Measurements from ENCODE around the gene CTRL. TPM values are rescaled to one million over a fixed set of nuclear protein-coding genes. Genes with fewer than 3 reads are reported as not detected.
"Not testable (repeated sequence)": the region's sequence is repeated elsewhere in the genome, so short reads cannot be mapped to it uniquely, and the experiment has no call there.

Gene CTRL
- polyA plus RNA-seq, 12 donors: 1.2 to 5.8 (median 4.3) TPM; not detected in 2

DNA sequence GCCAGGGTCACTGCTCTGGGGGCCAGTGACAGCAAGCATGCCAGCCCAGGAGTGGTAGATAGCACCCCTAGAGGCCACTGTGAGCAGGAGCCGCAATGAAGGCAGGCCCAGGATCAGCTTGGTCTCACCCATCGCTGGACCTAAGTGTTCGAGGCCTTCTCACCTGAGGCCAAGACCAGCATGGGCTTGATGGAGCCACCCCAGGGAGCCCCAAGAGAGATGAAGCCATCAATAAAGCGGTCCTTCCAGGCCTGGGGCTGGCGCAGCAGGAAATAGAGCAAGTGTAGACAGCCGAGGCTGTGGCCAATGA, 10.5 kb upstream of the CTRL start:
- DNase-seq: no peak

DNA sequence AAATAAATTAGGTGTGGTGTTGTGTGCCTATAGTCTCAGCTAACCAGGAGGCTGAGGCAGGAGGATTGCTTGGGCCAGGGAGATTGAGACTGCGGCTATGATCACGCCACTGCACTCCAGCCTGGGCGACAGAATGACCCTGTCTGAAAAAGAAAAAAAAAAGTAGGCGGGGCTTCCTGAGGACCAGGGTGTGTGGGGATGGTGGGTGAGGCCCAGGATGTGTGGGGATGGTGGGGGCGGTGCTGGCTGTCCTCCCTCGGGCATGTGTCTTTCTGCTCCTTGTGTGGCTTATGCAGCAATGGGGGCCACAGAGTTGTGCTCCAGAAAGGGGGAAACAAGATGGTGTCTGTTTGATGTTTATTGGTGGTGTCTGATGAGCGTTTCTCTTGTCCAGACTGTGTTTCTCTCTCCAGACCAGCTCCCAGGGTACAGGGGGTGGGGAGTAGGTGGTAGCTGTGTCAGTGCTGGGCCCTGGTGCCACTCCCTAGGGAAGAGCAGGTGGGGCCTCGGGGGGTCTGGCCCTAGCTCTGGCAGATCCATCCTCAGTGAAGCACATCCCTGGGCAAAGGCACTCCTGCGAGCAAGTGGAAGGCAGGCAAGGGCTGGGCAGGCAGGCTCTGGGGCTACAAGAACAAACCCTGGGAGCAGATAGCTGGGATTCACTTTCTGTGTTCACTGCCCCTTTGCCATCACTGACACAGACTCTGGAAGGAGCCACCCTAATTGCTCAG, 10.0 kb upstream of the CTRL start:
- no peak for DNase-seq

DNA sequence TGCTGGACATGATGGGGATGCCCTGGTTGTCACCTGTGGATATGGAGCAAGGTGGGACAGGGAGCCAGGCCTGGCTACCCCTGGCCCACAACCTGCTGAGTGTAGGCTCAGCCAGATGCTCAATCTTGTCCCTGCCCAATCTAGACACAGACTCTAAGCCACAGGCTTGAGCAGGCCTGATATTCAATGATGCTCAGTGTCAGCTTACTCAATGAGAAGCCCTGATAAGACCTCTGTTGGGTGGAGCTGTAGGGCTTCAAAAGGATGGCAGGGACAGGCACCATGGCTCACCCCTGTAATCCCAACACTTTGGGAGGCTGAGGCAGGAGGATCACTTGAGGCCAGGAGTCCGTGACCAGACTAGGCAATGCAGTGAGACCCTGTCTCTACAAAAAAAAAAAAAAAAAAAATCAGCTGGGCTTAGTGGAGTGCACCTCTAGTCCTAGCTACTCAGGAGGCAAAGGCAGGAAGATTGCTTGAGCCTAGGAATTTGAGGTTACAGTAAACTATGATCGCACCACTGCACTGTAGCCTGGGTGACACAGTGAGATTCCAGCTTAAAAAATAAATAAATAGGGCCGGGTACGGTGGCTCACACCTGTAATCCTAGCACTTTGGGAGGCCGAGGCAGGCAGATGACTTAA, 8.9 kb upstream of the CTRL start:
- DNase-seq: no peak

DNA sequence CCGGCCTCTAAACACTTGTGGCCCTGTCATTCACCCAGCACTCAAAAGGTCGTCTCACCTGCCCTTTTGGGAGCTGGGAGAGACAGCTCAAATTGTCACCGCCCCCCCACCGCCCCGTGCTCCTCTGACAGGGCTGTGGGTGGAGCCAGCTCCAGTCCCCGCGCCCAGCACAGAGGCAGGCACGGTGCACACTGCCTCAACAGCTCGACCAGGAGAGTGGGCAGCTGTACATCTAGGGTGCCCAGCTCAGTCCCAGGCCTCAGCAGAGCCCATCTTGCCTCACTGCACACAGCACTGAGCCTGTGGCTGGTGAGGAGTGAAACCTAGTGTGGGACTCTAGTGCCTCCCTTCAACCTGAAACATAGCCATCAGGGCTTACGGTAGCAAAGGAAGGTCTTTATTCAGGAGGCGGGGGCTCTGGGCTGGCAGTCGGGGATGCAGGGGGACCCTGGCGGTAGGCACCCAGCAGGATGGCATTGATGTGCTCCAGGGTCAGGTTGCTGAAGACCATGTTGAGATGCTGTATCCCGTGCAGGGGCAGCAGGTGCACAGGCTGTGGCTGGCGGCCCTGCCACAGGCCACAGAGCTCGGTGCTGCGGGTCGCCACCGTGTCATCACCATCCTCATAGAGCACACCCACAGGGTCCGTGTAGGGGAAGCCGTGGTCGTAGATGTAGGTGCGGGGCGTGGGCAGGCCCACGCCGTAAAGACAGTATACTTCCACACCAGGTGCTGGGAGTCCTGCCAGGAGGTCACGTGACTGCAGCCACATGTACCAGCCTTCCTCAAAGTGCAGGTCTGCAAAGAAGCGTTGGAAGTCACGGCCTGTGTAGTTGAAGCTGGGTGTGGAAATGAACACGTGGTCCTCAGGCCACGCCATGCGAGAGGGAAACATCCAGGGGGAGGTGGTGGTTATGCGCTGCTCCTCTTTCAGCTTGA, 8.1 kb upstream of the CTRL start:
- no peak for DNase-seq

DNA sequence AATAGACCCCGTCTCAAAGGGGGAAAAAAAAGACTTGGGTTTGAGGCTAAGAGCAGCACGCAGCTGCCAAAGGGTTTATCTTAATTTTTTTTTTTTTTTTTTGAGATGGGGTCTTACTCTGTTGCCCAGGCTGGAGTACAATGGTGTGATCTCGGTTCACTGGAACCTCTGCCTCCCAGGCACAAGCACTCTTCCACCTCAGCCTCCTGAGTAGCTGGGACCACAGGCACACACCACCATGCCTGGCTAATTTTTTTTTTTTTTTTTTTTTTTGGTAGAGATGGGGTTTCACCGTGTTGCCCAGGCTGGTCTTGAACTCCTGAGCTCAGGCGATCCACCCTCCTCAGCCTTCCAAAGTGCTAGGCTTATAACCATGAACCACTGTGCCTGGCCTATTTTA, 6.1 kb upstream of the CTRL start:
- not testable (repeated sequence) for DNase-seq

DNA sequence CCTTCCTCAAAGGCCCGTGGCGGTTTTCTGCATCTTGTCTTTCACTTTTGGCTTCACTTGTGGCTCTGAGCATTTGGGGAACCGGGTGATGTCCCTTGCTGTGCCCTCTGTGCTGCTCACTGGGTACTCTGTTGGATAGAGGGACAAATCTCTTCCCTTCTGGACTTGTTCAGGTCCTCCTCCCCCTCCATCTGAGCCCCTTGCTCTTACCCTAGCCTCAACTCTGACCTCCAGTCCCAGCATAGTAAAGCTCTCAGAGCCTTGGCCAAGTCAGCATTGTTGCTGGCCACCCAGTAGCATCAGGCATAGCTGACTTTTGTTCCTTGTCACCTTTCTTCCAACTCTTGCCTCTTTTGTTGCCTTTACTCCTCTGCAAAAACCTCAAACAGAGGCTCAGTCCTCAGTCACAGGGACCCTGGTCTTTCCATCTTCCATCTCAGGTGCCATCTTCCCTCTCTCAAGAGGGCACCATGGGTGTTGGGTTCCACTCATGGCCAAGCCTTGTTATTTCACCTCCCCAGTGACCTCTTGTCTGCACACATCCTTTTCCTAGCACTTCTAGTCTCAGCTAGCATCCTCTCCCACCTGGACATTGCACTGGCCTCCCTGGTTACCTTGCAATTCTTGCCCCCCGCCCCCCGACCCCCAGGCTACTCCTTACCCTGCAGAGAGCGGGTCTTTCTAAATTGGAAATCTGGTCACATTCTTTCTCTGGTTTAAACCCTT, 5.4 kb upstream of the CTRL start:
- peak; percentile 63 for DNase-seq

DNA sequence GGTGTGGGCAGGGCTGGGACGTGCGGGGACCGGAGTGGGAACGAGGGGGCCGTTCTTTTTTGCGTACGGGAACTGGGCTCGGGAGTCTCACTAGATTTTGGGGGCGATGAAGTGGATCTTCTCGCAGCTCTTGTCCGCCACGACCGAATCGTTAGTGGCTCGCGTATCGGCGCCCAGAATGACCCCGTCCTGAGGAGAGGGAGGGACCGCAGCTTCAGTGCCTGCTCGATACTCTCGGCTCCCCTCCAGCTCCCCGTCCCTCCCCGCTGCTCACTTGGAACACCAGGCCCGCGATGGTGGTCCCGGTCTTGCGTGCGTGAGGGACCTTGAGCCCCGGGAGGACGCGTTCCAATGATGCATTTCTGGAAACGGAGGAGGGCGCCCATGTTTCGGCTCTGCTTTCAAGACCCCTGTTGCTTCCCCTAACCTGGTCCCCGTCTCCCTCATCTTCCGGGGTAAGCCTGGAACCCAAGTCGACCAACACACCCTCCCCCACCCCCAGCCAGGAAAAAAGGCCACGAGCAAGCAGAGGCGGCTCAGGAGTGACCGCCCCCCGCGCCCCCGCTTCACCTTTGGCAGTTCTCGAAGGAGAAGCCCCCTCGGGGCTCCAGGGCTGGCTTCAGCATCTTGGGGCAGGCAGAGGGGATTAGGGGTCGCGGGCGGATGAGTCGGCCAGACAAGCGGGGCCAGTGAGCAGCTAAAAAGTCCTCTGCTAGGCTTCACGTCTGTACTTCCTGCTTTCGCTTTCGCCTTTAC, 4.6 kb upstream of the CTRL start, which contains the start of gene PSMB10:
TSS of gene PSMB10 (minus strand) at position 727 of the 756 bp plus-strand sequence. CDS start at position 626, 101 bp downstream.
- DNase-seq: peak; percentile 62

DNA sequence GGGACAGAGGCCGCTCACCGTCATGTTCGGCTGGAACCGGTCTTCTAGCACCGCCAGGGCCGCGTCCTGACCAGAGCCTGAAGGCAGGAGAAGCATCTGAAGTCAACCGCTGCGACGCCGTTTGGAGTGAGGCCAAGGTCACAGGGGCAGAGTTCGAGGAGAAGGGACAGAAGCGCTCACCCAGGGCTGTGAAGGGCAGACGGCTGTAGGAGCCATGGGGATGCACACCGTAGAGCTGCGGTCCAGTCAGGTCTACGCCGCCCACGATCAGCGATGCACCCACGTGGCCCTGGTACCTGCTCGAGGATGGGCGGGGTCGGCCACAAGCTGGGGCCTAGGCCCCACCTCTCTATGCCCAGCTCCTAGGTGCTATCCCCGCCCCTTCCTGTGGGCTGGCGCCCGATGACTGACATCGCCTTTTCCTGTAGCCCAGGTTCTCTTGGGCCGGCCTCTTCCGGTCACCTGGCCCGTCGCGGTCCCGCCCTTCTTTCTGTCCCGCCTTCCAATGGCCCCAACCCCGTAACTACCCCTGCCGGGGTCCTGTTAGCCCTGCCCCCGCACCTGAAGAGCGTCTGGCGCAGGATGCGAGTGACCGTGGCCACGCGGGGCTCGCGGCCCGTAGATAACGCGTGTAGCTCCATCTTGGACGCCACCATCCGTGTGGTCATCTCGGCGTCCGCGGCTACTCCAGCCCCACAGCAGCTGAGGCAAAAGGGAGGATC, 3.9 kb upstream of the CTRL start:
- DNase-seq: peak; percentile 92

DNA sequence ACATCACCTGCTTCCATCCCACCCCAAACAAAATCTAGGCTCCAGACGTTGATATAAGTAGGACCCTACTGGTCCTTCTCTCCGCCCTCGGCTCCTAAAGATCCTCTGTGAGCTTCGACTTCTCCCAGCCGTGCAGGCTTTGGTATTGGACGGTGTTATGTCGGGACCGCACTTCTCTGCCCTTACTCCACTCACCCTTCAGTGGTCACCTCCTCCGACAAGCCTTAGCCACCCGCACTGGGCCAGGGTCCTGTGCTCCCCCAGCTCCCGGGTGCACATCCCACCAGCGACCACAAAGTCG, 3.4 kb upstream of the CTRL start:
- no peak for DNase-seq

DNA sequence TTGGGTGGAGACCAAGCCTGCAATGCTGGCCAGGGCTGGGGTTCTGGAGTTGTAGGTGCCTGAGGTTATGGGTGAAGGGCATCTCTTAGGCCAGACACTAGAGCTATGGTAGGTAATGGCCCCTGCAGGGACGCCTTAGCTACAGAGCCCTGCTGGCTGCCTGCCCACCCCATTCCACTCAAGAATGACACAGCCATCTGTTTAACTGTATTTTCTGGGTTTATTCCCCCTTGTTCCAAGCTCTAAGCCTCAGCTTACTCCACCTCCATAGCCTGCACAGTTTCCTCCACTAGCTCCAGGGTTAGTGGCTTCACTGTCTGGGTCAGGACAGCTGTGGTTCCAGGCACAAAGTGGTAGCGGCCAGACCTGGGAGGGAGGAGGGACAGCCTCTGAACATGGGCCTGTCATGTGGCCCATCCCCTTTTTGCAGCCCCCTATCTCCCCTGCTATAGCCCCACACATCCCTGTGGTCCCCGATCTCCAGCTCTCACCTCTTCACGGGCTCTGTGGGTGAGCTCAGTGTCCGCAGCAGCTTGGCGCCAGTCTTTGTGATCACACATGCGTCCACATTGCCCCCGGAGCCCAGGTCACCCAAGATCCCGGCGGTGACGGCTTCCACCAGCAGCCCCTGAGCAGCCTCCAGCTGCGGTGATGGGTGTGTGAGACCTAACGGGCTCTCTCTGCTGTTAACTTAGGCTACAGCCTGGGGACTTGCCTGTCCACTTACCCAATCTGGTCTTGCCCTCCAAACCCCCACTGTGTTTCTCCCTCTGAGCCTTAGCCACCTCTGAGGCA, 2.8 kb upstream of the CTRL start:
- DNase-seq: no peak

DNA sequence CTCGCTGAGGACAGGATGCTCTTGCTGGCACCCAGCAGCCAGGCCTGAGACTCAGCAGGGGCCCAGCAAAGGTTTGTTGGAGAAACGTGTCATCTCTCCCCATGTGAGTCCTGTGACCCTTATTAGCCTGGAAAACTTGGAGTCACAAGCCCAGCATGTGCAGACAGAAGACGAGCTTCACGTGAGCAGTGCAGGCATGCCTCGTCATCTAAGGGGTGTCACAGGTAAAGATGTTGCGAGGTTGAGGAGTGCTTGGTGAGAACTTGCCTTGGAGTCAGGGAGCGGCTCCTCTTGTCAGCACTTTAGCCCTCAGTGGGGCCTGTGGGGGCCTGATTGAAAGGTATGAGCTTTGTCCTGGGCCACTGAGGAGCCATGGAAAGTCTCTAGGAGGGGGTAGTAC, 2.1 kb upstream of the CTRL start:
- DNase-seq: no peak

DNA sequence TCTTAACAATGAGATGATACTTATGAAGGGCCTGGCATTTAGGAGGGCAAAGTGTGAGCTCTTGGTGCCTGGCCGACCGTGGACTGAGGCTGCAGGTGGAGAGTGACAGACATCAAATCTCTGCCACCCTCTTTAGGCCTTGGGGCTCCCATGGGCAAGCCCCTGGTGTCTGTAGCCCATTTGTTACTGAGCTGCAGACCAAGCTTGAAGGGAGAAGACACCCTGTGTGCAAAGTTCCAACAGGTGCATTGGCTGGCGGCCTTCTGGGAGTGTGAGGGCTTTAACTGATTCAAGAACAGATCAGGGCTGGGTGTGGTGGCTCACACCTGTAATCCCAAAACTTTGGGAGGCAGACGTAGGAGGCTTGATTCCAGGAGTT, 789 bp upstream of the CTRL start:
- no peak for DNase-seq

DNA sequence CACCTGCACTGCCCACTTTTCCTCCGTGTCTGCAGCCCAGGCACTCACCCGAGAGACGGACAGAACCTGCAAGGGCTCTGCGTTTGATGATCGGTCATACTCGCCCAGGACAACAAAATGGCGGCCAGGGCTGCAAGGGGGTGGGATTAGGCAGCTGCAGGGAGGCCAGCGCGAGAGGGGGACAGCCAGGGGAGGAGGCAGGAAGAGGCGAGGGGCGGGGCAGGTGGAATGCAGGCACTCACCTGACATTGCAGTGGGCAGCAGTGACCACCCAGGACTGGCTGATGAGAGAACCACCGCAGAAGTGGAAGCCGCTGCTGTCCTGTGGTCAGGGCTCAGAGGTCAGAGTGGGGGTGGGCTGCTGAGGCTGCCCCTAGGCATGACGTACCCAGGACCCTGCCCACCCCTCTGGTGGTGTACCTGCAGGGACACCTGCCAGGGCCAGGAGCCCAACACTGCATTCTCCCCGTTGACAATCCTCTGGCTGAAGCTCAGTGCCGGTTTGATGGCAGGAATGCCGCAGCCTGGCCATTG, 917 bp downstream of the CTRL start:
- no peak for DNase-seq

DNA sequence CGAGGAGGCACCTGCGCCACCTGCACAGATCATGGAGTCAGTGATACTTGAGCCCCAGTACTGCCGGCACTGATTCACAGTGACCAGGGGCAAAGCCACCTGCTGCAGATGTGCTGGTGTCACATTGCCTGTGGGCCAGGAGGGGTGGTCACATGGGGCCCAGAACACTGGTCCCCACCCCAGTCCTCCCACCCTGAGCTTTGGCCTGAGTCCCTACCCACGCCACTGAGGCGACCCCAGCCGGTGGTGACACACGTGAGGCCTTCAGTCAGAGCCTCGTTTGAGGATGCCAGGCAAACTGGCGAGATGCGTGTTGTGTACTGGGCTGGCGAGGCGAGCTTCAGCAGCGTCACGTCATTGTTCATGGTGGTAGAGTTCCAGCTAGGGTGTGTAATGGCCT, 1.5 kb downstream of the CTRL start:
- DNase-seq: no peak

DNA sequence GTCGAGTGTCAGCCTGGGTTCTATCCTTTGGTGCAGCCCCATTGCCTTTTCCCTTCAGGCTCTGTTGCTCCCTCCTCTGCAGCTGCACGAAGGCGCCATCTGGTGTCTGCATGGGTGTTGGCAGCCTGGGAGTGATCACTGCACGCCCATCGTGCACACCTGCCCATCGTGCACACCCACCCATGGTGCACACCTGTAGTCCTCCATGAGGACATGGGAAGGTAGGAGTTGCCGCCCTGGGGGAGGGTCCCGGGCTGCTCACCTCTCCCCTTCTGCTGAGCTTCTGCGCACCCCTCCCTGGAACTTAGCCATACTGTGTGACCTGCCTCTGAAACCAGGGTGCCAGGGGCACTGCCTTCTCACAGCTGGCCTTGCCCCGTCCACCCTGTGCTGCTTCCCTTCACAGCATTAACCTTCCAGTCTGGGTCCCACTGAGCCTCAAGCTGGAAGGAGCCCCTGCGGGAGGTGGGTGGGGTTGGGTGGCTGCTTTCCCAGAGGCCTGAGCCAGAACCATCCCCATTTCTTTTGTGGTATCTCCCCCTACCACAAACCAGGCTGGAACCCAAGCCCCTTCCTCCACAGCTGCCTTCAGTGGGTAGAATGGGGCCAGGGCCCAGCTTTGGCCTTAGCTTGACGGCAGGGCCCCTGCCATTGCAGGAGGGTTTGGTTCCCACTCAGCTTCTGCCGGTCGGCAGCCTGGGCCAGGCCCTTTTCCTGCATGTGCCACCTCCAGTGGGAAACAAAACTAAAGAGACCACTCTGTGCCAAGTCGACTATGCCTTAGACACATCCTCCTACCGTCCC, 2.9 kb downstream of the CTRL start:
- peak; percentile 69 for DNase-seq

DNA sequence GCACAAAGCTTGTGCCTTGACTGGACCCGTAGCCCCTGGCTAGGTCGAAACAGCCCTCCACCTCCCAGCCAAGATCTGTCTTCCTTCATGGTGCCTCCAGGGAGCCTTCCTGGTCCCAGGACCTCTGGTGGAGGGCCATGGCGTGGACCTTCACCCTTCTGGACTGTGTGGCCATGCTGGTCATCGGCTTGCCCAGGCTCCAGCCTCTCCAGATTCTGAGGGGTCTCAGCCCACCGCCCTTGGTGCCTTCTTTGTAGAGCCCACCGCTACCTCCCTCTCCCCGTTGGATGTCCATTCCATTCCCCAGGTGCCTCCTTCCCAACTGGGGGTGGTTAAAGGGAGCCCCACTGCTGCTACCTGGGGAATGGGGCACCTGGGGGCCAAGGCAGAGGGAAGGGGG, 3.5 kb downstream of the CTRL start:
- DNase-seq: no peak

DNA sequence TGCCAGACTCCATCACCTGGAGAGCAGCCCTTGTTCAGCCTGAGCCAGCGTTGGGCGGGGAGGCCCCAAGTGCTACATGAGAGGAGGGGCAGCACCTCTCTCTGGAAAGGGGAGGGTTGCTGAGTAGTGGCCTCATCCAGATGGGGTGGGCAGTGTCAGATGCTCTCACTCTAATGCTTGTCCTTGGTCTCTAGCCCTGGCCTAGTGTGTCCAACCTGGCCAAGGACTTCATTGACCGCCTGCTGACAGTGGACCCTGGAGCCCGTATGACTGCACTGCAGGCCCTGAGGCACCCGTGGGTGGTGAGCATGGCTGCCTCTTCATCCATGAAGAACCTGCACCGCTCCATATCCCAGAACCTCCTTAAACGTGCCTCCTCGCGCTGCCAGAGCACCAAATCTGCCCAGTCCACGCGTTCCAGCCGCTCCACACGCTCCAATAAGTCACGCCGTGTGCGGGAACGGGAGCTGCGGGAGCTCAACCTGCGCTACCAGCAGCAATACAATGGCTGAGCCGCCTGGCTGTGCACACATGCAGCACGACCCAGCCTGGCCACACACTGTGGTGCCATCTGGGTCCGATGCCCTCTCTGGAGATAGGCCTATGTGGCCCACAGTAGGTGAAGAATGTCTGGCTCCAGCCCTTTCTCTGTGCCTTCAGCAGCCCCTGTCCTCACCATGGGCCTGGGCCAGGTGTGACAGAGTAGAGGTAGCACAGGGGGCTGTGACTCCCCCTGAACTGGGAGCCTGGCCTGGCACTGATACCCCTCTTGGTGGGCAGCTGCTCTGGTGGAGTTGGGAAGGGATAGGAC, 4.3 kb downstream of the CTRL start:
- DNase-seq: no peak
